ENCODE results near the gene VANGL1.

The VANGL1 gene

GRCh38 chr1:115666206-115666605 is 24.4 kb downstream of the VANGL1 start:
- in situ Hi-C loops (cut with MboI; ENCODE audit: low sequenced_read_pairs): no loop called here

DNA sequence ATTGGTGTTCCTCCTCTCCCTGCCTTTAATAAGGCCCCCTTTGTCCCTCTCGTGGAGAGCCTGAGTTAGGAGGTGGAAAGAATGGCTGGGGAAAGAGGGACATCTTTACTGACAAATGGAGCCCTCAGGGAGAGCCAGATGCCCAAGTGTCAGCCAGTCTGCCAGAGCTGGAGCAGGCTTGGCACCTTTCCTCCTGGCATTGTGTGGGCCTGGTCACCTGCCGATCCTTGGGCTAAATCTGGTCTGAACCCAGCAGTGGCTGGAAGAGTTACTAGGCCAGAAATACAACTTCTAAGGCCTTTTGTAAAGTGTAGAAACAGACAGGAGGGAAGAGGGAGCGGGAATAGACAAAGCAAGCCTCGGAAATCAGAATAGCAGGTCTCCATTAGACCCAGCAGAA is 24.9 kb downstream of the VANGL1 start:
- in situ Hi-C loops (cut with MboI; ENCODE audit: low sequenced_read_pairs): no loop called here

- in situ Hi-C loops (cut with MboI; ENCODE audit: low sequenced_read_pairs): no loop called here
Measured at GRCh38 chr1:115668579-115668978, 26.8 kb downstream of the VANGL1 start.

GRCh38 chr1:115669002-115669673 is 27.4 kb downstream of the VANGL1 start:
- in situ Hi-C loops (cut with MboI; ENCODE audit: low sequenced_read_pairs): no loop called here

- in situ Hi-C loops (cut with MboI; ENCODE audit: low sequenced_read_pairs): no loop called here
Measured at GRCh38 chr1:115669886-115670285, 28.1 kb downstream of the VANGL1 start.

DNA sequence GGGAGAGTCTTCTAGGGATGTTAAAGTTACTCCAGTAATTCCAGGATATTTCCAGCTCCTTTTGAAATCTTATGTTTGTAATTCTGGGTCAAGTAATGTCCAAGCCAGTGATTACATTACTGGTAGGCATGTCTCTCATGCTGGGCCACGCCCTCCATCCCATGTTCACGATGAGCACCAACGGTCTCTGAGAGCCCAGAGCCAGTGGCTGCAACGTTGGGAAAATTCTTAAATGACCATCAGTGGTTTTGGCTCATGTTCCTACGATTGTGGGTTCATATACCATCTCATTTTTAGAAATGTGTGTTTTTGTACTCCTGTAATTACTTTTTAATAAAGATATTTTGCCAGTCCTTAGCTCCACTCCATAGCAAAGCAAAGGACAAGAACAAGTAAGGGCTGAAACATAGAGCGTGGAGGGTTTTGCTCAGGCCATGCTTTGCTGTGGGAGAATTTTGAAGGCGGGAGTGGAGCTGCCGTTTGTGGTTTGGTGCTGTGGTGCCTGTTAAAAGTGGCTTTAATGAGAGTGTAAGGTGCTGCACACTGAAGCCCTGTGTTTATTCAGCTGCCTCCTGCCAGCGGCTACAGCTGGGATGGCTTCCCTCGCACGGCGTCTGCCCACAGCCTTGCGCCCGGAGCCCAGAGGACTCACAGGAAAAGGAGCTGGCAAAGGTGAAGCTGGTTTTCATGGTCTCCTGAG is 28.9 kb downstream of the VANGL1 start:
- in situ Hi-C loops (cut with MboI; ENCODE audit: low sequenced_read_pairs): no loop called here

- in situ Hi-C loops (cut with MboI; ENCODE audit: low sequenced_read_pairs): no loop called here
Measured at GRCh38 chr1:115671176-115671934, 29.6 kb downstream of the VANGL1 start.

GRCh38 chr1:115672224-115673009 is 30.6 kb downstream of the VANGL1 start:
- in situ Hi-C loops (cut with MboI; ENCODE audit: low sequenced_read_pairs): no loop called here

GRCh38 chr1:115676498-115677181 is 34.9 kb downstream of the VANGL1 start:
- in situ Hi-C loops (cut with MboI; ENCODE audit: low sequenced_read_pairs): no loop called here

GRCh38 chr1:115677182-115677555 is 35.4 kb downstream of the VANGL1 start:
- in situ Hi-C loops (cut with MboI; ENCODE audit: low sequenced_read_pairs): no loop called here

- in situ Hi-C loops (cut with MboI; ENCODE audit: low sequenced_read_pairs): no loop called here
Measured at GRCh38 chr1:115677565-115677964, 35.8 kb downstream of the VANGL1 start.

- in situ Hi-C loops (cut with MboI; ENCODE audit: low sequenced_read_pairs): no loop called here
Measured at GRCh38 chr1:115678141-115678540, 36.4 kb downstream of the VANGL1 start.

- in situ Hi-C loops (cut with MboI; ENCODE audit: low sequenced_read_pairs): no loop called here
Measured at GRCh38 chr1:115679141-115679611, 37.4 kb downstream of the VANGL1 start.

DNA sequence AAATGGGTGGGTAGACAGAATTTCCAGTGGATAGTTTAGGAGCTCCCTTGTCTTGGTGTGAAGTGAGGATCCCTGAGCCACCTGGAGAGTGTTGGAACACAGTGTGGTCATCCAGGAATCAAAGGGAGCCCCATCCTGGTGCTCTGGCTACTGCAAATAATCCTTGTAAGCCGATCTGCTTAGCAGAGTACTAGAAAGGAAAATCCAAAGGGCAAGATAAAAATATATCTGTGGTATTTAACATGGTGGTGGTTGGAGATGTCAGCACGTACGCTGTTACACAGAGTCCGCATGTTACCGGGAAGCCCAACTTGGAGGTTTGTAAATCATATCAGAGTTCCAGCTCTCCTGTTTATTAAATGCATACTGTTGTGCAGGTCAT is 39.0 kb downstream of the VANGL1 start:
- in situ Hi-C loops (cut with MboI; ENCODE audit: low sequenced_read_pairs): no loop called here

GRCh38 chr1:115682792-115683191 is 41.0 kb downstream of the VANGL1 start:
- in situ Hi-C loops (cut with MboI; ENCODE audit: low sequenced_read_pairs): no loop called here

DNA sequence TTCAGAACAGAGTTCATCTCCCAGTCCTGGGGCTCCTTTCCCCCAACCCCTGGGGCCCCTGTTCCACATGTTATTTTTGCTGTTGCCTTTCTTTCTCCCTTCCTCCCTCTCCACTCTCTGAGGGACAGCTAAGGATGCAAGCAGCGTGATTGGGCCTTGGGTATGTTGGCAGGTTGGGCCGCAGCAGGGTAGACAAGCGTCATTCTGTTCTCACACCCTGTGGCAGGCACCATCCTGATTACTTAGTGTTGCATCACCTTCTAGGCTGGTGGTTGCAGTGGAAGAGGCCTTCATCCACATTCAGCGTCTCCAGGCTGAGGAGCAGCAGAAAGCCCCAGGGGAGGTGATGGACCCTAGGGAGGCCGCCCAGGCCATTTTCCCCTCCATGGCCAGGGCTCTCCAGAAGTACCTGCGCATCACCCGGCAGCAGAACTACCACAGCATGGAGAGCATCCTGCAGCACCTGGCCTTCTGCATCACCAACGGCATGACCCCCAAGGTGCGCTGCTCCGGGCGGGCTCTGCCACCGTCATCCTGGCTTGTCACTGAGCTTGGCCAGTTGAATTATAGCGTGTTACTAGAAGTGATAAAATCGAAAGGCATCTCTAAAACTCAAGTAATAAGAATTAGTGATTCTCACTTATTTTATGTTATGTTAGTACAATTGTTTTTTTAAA is 43.4 kb downstream of the VANGL1 start:
- in situ Hi-C loops (cut with MboI; ENCODE audit: low sequenced_read_pairs): no loop called here

- in situ Hi-C loops (cut with MboI; ENCODE audit: low sequenced_read_pairs): no loop called here
Measured at GRCh38 chr1:115687744-115688143, 46.0 kb downstream of the VANGL1 start.

DNA sequence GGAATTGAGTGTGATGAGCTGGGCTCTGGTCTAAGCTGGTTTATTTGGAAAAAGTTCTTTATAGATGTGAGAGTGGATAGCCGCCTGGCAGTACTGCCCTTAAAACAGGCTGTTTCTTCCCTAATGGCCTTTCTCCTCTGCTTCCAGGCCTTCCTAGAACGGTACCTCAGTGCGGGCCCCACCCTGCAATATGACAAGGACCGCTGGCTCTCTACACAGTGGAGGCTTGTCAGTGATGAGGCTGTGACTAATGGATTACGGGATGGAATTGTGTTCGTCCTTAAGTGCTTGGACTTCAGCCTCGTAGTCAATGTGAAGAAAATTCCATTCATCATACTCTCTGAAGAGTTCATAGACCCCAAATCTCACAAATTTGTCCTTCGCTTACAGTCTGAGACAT is 49.2 kb downstream of the VANGL1 start:
- in situ Hi-C loops (cut with MboI; ENCODE audit: low sequenced_read_pairs): no loop called here

DNA sequence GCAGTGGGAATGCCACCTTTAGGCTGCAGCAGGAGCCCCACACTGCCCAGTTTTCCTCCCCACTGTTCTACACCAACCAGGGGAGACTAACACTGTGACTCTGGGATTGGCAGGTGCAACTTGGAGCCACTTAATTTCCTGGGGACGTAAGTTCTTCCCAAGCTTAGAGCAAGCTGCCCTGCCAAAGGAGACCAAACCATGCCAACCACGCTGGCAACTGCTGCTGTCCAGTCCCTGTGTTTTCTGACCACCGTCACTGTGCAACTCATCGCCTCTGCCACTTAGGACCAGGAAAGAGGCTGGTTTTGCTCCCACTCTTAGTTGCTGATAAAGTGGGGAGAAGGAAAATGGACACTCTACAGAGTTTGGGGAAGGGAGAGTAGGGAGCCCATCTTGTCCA is 50.5 kb downstream of the VANGL1 start:
- in situ Hi-C loops (cut with MboI; ENCODE audit: low sequenced_read_pairs): no loop called here

DNA sequence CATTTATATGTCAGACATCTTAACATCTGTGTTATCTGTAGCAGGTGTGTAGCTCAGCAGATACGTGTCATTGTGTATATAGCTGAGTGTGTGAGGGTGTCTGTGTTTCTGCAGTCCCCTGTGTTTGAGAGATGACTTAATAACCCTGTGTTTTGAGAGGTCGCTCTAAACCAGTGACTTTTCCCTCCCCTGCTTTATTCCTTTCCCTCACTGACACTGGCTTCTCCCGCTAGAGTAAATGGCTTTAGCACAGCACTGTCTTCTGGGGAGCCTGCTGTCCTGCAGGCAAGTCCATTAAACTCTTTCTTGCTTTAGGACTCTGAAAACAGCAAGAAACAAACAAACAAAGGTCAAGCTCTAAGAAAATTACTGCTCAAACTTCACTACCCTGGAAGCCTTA is 53.0 kb downstream of the VANGL1 start:
- in situ Hi-C loops (cut with MboI; ENCODE audit: low sequenced_read_pairs): no loop called here
